Mesothelial cell of epicardium (in vitro differentiated cells): ENCODE data around the gene WHRN. TPM values are rescaled to one million over a fixed set of nuclear protein-coding genes. Genes with fewer than 3 reads are reported as not detected.

Experiments used
- DNase-seq, 2 experiments: peaks; one replicate each; pipeline ENCODE4 v3.0.0; 2021; ENCODE audit warnings: low spot score in 2 of 2; ENCODE audit not compliant: unreplicated experiment in 2 of 2
- H3K27ac Mint-ChIP-seq: 2 replicates; pipeline ENCODE4 v1.8.0; 2021; ENCODE audit warnings: mixed read lengths
- H3K27me3 Mint-ChIP-seq: 2 replicates; pipeline ENCODE4 v1.8.0; 2021; ENCODE audit warnings: low read depth, mixed read lengths
- H3K36me3 Mint-ChIP-seq: 2 replicates; pipeline ENCODE4 v1.8.0; 2021; ENCODE audit warnings: mixed read lengths
- H3K4me1 Mint-ChIP-seq: 2 replicates; pipeline ENCODE4 v1.8.0; 2021; ENCODE audit warnings: mixed read lengths
- H3K4me3 Mint-ChIP-seq: 2 replicates; pipeline ENCODE4 v1.8.0; 2021; ENCODE audit warnings: mild to moderate bottlenecking, moderate library complexity, mixed read lengths
- H3K9me3 Mint-ChIP-seq: 2 replicates; pipeline ENCODE4 v1.8.0; 2021; ENCODE audit warnings: mixed read lengths
- total RNA-seq: library from RNA; stranded (reverse); gene quantifications from 3 replicates; pipeline ENCODE4 v1.2.1, GENCODE V29; 2021
- TF ChIP-seq, protein P1 (sequence below): fragments of 200-600 bp; sonication (generic); IDR thresholded peaks from one replicate; pipeline ENCODE4 v1.5.0; 2021; ENCODE audit warnings: antibody characterized with exemption; ENCODE audit not compliant: unreplicated experiment

Gene WHRN
- total RNA-seq, 1 donor from 2014 or later: 25.5 TPM

DNA sequence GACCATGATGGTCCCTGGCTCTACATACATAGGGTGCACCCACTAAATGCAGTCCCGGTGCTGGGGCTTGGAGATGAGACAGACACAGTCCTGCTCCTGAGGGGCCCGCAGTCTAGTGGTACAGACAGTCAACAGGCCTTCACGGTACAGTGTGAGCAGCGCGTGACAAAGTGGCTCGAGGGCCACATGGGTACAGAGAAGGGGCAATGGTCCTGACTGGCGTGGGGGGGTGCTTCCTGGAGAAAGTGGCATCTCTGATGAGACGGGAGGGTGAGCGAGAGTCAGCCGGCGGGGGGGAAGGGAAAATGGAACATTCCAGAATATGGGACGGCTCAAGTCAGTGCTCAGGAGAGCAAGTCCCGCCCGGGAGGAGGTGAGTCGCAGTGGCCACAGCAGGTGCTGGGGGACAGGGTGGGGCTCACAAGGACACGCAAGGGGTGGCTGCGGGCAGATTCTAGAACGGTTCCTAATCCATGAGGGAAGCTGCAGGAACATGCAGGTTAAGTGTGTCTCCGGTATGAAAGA lies 38.0 kb downstream of the WHRN start:
- Mint-ChIP-seq H3K36me3 (peaks cover 31% of the 10 kb centered on the region), H3K4me1 (no peaks in the 10 kb centered on the region), H3K4me3 (no peak overlapping the region)

DNA sequence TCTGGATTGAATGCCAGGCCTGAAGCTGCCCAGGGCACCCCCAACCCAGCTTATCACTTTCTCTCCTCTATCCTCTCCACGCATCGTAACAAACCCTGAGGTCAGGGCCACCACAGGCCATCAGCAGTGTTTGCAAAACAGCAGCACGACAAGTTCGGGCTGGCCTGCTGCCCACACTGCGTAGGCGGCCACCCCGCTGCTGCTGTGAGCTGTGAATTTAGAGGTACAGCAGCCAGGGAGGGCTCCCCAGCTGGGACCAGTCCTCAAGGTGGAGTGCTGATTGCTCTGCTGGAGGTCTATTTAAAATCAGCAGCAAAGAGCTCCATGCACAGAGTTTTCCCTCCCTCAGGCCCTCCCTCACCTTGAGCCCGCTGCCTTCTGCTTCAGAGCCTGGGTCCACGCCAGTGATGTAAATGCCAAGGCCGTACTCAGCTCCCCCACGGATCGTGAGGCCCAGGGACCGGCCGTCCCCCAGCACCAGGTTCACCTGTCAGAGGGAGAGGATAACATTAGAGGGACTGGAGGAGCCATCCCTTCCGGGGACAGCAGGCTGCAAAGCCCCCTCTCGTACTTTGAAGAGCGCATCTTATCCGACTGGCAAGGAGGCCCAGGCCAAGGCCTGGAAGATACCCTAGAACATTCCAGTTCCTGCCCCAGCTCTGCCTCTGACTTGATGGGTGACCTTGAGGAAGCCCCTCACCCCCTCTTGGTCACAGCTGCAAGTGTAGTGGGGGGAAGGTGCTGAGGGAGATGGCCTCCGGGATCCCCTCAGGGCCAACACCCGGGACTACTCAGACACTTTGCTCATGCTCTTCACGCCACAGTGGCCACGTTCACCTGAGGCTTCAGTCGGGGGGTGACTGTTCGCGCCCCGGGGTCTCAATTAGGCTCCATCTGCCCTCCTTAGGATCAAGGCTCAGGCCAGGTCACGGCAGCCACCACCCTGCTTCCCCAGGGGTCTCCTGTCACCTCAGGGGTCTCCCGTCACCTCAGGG lies 39.1 kb downstream of the WHRN start:
- peaks cover 28% of the 10 kb centered on the region for H3K36me3 Mint-ChIP-seq
- H3K27me3 Mint-ChIP-seq: no peaks in the 10 kb centered on the region
- no peaks in the 10 kb centered on the region for H3K4me1 Mint-ChIP-seq
- H3K27ac Mint-ChIP-seq: no peak overlapping the region
- DNase-seq: no peak
- H3K9me3 Mint-ChIP-seq: peaks cover 3% of the 10 kb centered on the region
- TF ChIP-seq, protein P1, sequence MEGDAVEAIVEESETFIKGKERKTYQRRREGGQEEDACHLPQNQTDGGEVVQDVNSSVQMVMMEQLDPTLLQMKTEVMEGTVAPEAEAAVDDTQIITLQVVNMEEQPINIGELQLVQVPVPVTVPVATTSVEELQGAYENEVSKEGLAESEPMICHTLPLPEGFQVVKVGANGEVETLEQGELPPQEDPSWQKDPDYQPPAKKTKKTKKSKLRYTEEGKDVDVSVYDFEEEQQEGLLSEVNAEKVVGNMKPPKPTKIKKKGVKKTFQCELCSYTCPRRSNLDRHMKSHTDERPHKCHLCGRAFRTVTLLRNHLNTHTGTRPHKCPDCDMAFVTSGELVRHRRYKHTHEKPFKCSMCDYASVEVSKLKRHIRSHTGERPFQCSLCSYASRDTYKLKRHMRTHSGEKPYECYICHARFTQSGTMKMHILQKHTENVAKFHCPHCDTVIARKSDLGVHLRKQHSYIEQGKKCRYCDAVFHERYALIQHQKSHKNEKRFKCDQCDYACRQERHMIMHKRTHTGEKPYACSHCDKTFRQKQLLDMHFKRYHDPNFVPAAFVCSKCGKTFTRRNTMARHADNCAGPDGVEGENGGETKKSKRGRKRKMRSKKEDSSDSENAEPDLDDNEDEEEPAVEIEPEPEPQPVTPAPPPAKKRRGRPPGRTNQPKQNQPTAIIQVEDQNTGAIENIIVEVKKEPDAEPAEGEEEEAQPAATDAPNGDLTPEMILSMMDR: no peak
- no peak overlapping the region for H3K4me3 Mint-ChIP-seq

More for the DNA sequence above, 38.0 kb downstream of the WHRN start:
- no peaks in the 10 kb centered on the region for H3K27me3 Mint-ChIP-seq
- H3K9me3 Mint-ChIP-seq: peaks cover 3% of the 10 kb centered on the region
- H3K27ac Mint-ChIP-seq: no peak overlapping the region
- no peak for DNase-seq
- TF ChIP-seq, protein P1: no peak

DNA sequence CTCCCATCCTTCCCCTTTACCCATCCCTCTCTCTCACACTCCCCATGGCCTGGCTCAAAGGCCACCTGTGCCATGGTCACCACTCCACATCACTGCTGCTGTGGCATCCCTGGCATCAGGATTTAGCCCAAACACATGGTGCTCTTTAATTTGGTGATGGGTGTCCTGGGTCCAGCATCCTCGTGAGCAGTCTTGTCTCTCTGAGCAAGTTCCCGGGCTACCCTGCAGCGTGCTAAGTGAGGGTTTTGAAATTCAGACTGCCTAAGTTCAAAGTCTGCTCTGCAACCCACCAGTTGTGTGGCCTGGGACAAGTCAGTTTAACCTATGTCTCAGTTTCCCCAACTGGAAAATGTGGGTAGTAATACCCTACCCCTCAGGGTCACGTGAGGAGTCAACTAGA lies 39.9 kb downstream of the WHRN start:
- Mint-ChIP-seq H3K4me3 (no peak overlapping the region), H3K27me3 (no peaks in the 10 kb centered on the region), H3K27ac (no peak overlapping the region), H3K4me1 (no peaks in the 10 kb centered on the region), H3K36me3 (peaks cover 28% of the 10 kb centered on the region), H3K9me3 (peaks cover 3% of the 10 kb centered on the region)
- DNase-seq: no peak
- TF ChIP-seq, protein P1: no peak

DNA sequence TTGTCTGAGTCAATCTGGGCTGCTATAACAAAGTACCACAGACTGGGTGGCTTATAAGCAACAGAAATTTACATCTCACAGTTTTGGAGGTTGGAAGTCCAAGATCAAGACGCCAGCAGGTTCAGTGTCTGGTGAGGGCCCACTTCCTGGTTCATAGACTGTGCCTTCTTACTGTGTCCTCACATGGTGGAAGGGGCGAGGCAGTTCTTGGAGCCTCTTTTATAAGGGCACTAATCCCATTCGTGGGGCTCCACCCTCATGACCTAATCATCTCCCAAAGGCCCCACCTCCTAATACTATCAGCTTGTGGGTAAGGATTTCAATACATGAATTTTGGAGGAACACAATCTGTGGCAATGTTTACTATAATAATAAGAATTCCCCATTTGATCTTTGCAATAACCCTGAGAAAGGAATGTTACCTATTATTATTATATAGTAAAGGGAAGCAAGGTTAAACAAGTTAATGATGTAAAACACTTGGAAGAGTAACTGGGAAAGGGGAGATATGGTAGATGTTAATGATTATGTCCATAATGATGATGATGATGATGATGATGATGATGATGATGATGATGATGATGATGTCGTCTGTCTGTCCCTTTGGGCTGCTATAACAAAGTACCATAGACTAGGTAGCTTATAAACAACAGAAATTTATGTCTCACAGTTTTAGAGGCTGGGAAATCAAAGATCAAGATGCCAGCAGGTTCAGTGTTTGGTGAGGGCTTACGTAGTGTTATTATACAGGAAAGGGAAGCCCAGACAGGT lies 40.8 kb downstream of the WHRN start:
- DNase-seq: no peak
- Mint-ChIP-seq H3K4me3 (no peak overlapping the region), H3K27me3 (no peaks in the 10 kb centered on the region), H3K4me1 (no peaks in the 10 kb centered on the region), H3K36me3 (peaks cover 23% of the 10 kb centered on the region), H3K27ac (no peak overlapping the region), H3K9me3 (no peaks in the 10 kb centered on the region)
- TF ChIP-seq, protein P1: no peak

DNA sequence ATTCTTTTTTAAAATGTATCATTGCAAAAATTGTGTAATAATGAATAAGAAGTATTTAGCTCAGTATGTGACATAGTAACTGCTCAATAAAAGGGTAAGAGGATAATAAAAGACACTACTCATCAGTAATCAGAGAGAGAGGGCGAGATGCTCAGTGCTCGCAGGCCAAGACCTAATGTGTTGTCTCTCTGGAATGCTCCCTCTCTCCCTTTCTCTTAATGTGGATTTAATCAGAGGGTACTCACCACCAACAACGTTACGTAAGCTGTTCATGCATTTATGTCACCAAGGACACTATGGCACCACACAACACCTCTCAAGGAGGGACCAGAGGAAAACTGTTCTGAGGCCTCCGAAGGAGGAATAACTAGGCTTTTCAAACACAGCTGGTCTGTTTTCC lies 42.5 kb downstream of the WHRN start:
- Mint-ChIP-seq H3K27ac (no peak overlapping the region), H3K4me3 (no peak overlapping the region), H3K9me3 (no peaks in the 10 kb centered on the region), H3K27me3 (no peaks in the 10 kb centered on the region), H3K4me1 (no peaks in the 10 kb centered on the region), H3K36me3 (peaks cover 16% of the 10 kb centered on the region)
- TF ChIP-seq, protein P1: no peak
- no peak for DNase-seq
